Lower leg skin (tissue), 4 donors: ENCODE data around the gene CRYL1. TPM values are rescaled to one million over a fixed set of nuclear protein-coding genes. Genes with fewer than 3 reads are reported as not detected.

Experiments used
- DNase-seq, 2 donors: peaks; one replicate each; pipeline ENCODE4 v3.0.0-alpha.2; 2019; ENCODE audit warnings: low spot score in 2 of 2
- H3K4me3 ChIP-seq: fragments of 200-600 bp; sonication (generic); 2 replicates; pipeline ENCODE4 v1.5.1; 2017; ENCODE audit warnings: mild to moderate bottlenecking, low read depth; ENCODE audit not compliant: poor library complexity, severe bottlenecking
- CTCF ChIP-seq, 3 donors: fragments of 450-650 bp; IDR thresholded peaks; one replicate each; pipeline ENCODE4 v1.5.1; 2016; ENCODE audit warnings: antibody characterized with exemption in 3 of 3, mild to moderate bottlenecking in 3 of 3, moderate library complexity in 2 of 3
- POLR2A ChIP-seq, 2 donors: fragments of 450-650 bp; IDR thresholded peaks; one replicate each; pipeline ENCODE4 v1.6.1; 2016 to 2017; ENCODE audit warnings: antibody characterized with exemption in 2 of 2, mild to moderate bottlenecking in 1 of 2, moderate library complexity in 1 of 2
- WGBS, 2 donors: methylation state at CpG; one replicate each; pipeline ENCODE4 v1.1.5; 2018; 5-methylcytosine and 5-hydroxymethylcytosine counted together
- intact Hi-C: fragments of 100-400 bp; cut with DNase I; formaldehyde crosslinking; loops from one replicate; pipeline ENCODE4 v1.15.0; 2023; ENCODE audit warnings: low total_unique reads
- total RNA-seq, 4 donors: library from RNA; depleted of rRNA; stranded (reverse); fragments of >200 nt; gene quantifications; one replicate each; pipeline ENCODE4 v1.1.0, GENCODE V29; 2016

CRYL1 gene
- total RNA-seq, 4 donors from 2014 or later = 10.3 to 21.4 (median 16.8) TPM

DNA sequence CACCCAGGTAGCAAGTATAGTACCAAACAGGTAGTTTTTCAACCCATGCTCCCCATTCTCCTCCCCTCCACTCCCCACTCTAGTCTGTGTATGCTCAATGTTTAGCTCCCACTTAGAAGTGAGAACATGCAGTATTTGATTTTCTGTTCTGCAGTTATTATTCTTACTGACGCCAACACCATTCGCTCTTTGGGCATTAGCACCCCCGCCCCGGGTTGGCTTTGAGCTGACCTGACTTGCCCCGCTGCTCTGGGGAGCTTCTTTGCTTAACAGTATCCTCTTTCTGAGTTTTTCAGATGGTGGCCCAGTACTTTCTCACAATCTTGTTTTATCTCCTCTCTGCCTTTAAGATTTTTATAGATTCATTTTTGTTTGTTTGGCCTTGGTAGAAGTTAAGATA lies 138.7 kb downstream of the CRYL1 start:
- peak in 1 of 2 donors; percentile 82 for DNase-seq
- H3K4me3 ChIP-seq = no peak overlapping the region
- no peak for TF ChIP-seq CTCF (IDR thresholded peaks at IDR 0.05)
- TF ChIP-seq POLR2A (IDR thresholded peaks at IDR 0.05) = no peak
- WGBS, 2 donors = 67 to 93% methylated on average over 5 of the region's 5 CpGs
- intact Hi-C loops = no loop called here

DNA sequence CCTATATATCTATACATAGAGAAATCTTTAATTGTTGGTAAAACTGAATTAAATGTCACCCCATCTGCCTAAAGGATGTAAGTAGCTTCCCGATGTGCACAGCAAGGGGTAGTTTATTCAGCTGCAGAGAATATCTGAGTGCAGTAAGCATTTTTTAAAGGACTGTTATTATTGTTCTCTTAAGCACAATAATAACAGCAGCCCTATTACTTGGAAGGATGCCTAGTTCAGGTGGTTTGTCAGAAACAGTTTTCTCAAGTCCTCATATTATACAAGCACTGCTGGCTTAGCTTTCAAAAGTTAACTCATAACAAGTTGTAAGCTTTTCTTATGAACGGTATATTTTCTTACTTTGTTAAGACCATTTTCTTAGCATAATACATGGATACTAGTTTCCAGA lies 142.6 kb downstream of the CRYL1 start:
- no peak for DNase-seq
- intact Hi-C loops = no loop called here
- WGBS, 2 donors = 66 to 70% methylated on average over 2 of the region's 2 CpGs
- no peak for TF ChIP-seq POLR2A (IDR thresholded peaks at IDR 0.05)
- H3K4me3 ChIP-seq = no peak overlapping the region

DNA sequence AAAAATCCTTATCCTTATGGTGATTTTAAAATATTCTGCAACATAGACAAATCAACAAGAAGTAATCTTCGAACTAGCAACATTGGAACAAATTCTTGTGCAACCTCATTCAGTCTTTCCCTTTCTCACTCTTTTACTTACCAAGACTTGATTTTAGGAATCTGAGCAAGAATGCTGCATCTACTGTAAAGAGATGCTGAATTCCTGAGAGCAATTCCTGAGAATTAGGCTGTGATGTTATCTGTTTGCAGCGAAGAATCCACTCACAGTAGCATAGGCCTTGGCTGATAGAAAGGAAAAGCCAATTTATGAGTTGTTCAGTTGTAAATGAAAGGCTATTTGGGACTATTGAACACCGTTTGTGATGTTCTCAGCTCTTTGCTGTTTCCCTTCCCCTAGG lies 144.3 kb downstream of the CRYL1 start:
- DNase-seq = no peak
- intact Hi-C loops = no loop called here
- TF ChIP-seq POLR2A (IDR thresholded peaks at IDR 0.05) (no peak), CTCF (IDR thresholded peaks at IDR 0.05) (no peak)
- WGBS, 2 donors = 84% methylated on average over 3 of the region's 3 CpGs
- no peak overlapping the region for H3K4me3 ChIP-seq

GRCh38 chr13:20378721-20379120 lies 146.9 kb downstream of the CRYL1 start:
- intact Hi-C loops = no loop called here
- peak in 1 of 2 donors; percentile 84 for DNase-seq

GRCh38 chr13:20377720-20378119 lies 147.9 kb downstream of the CRYL1 start:
- intact Hi-C loops = no loop called here
- no peak for TF ChIP-seq POLR2A (IDR thresholded peaks at IDR 0.05)
- TF ChIP-seq CTCF (IDR thresholded peaks at IDR 0.05) = no peak
- WGBS, 2 donors = 89% methylated on average over 6 of the region's 6 CpGs
- DNase-seq = no peak
- no peak overlapping the region for H3K4me3 ChIP-seq

More at GRCh38 chr13:20378721-20379120, 146.9 kb downstream of the CRYL1 start:
- WGBS, 2 donors = 46 to 48% methylated on average over 5 to 6 of the region's 6 CpGs
- no peak overlapping the region for H3K4me3 ChIP-seq
- TF ChIP-seq POLR2A (IDR thresholded peaks at IDR 0.05) = no peak
- no peak for TF ChIP-seq CTCF (IDR thresholded peaks at IDR 0.05)

GRCh38 chr13:20375871-20376270 lies 149.8 kb downstream of the CRYL1 start:
- no peak for TF ChIP-seq CTCF (IDR thresholded peaks at IDR 0.05)
- no peak for TF ChIP-seq POLR2A (IDR thresholded peaks at IDR 0.05)
- DNase-seq = peak in 1 of 2 donors; percentile 60
- no peak overlapping the region for H3K4me3 ChIP-seq
- intact Hi-C loops = no loop called here
- 90 to 94% methylated on average over 6 of the region's 6 CpGs for WGBS, 2 donors
